HG03432 (cell line): Measurements from ENCODE around the gene CDK12.
"Not testable (repeated sequence)": the region's sequence is repeated elsewhere in the genome, so short reads cannot be mapped to it uniquely, and the experiment has no call there.

Experiments used
- ATAC-seq: cut with Tn5 transposase; IDR thresholded peaks from one replicate; pipeline ENCODE4 v1.9.1; 2021; ENCODE audit warnings: mild to moderate bottlenecking, moderate library complexity; ENCODE audit not compliant: unreplicated experiment

The CDK12 gene

DNA sequence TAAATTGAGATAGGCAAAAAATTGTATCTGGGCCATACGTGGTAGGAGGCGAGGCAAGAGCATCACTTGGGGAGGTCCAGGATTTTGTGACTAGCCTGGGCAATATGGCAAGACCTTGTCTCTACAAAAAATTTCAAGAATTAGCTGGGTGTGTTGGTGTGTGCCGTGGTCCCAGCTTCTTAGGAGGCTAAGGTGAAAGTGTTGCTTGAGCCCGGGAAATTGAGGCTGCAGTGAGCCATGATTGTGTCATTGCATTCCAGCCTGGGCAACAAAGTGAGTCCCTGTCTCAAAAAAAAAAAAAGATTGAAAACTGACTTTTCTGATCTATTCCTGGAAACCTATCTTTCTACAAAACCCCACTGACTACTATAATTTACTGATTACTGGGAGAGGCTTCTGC is 26.7 kb downstream of the CDK12 start:
- ATAC-seq, result no peak

GRCh38 chr17:39496921-39497320 is 35.6 kb downstream of the CDK12 start:
- not testable (repeated sequence) for ATAC-seq

DNA sequence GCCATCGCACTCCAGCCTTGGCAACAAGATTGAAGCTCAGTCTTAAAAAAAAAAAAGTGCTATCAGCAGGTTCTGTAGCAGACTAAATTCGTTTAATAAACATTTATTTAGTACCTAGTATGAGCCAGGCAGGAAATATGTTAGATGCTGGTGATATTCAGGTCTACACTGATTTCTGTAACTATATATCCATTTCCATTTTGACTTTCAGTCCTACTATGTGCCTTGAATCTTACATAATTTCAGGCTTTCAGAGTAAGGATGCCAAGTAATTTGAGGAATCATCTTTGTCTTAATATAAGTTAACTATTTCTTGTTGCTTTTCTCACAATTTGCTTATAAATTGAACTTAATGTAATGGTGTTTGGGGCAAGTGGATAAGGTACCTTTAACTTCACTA is 46.2 kb downstream of the CDK12 start:
- ATAC-seq, result no peak

GRCh38 chr17:39508987-39509386 is 47.7 kb downstream of the CDK12 start:
- ATAC-seq, result no peak

DNA sequence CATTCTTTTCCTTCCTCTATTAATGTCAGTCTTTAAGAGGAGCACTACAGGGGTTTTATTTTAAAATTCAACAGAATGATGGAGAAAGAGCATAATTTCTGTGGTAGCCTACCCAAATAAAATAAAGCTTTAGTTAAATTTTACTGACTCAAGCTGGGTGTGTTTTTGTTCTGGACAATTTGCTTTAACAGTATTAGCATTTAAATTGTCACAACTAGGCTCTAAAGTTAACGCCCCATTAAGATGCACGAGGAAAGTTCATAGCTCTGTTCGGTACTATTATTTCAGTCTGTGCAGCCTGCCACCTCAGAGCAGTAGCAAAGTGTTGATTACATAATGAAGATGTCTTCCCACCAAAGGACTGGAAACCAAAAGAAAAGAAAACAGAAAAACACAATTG is 52.0 kb downstream of the CDK12 start:
- ATAC-seq, result no peak

DNA sequence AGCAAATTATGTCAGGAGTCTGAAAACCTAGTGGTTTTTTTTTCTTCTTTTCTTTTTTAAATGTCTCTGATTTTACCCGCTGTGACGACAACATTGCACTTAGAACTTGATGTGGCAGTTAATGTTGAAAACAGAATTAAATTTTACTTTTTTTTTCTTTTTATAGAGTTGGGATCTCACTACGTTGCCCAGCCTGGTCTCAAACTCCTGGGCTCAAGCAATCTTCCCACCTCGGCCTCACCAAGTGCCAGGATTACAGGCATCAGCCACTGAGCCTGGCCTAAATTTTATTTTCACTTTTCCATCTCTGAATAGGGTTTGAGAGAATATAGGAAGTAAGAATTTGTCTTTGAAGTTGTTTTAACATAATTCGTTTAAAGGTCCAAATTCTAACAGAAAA is 52.6 kb downstream of the CDK12 start:
- no peak for ATAC-seq

- no peak for ATAC-seq
Measured at GRCh38 chr17:39517224-39517623, 55.9 kb downstream of the CDK12 start.

- no peak for ATAC-seq
Measured at GRCh38 chr17:39525801-39526506, 64.7 kb downstream of the CDK12 start.

GRCh38 chr17:39527220-39527813 is 66.0 kb downstream of the CDK12 start:
- ATAC-seq, result no peak

- ATAC-seq, result no peak
Measured at GRCh38 chr17:39529455-39529854, 68.2 kb downstream of the CDK12 start.

- ATAC-seq, result no peak
Measured at GRCh38 chr17:39530513-39530912, 69.2 kb downstream of the CDK12 start.

DNA sequence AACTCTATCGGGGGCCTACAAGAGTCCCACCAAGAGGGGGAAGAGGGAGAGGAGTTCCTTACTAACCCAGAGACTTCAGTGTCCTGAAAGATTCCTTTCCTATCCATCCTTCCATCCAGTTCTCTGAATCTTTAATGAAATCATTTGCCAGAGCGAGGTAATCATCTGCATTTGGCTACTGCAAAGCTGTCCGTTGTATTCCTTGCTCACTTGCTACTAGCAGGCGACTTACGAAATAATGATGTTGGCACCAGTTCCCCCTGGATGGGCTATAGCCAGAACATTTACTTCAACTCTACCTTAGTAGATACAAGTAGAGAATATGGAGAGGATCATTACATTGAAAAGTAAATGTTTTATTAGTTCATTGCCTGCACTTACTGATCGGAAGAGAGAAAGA is 70.0 kb downstream of the CDK12 start:
- no peak for ATAC-seq

- ATAC-seq, result no peak
Measured at GRCh38 chr17:39533891-39534290, 72.6 kb downstream of the CDK12 start.

DNA sequence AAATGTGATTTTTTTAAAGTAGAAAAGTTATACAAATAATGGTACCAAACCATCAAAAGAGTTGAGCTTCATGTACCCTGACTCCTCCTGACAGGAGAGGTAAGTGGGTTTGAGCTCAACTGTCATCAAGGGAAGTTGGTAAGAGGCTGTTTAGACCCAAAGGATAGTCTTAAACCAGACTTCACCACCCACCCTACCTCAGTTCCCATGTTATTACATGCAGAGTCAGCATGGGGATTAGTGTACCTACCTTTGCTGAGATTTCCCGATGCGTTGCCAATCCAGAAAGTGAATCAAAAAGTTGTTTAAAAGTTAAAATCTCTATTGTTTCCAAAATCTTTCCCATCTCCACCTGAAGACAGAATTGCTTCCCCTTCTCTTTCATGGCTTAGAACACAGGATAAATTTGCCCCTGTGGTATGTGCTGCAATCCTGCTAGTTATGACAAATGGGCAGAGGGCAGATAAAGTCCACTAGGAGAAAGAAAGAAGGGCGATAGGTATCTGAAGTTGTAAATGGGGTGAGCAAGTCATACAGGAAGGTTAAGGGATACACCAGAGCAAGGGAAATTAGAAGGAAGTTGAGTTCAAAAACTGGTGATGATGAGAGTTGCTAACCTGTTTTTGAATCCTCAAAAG is 73.6 kb downstream of the CDK12 start:
- ATAC-seq, result no peak

- no peak for ATAC-seq
Measured at GRCh38 chr17:39536468-39536867, 75.2 kb downstream of the CDK12 start.

DNA sequence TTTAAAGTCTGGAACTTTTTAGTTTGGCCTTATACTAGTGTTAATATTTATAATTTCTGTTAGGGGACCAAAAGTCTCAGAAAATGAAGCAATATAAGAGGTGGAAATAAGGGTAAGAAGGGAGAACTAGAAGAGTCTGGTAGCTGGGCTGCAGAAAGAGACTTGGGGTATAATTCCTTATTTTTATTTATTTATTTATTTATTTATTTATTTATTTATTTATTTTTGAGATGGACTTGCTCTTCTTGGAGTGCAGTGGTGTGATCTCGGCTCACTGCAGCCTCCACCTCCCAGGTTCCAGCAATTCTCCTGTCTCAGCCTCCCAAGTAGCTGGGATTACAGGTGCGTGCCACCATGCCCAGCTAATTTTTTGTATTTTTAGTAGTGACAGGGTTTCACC is 76.1 kb downstream of the CDK12 start:
- ATAC-seq, result not testable (repeated sequence)

DNA sequence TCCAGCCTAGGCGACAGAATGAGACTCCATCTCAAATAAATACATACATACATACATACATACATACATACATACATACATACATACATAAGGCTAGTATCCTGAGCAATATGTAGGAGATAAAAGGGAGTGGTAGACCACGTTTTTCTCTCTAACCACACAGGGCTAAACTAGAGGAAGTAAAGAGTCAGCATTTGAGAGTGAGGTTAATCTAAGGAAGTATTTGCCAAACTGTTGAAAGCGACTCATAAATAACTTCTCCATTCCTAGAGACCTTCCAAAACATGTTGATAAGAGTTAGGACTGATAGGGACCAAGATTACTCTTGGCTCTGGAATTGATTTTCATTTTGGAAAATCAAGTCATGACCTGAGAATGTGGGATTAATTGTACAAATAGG is 77.6 kb downstream of the CDK12 start:
- no peak for ATAC-seq

- ATAC-seq, result no peak
Measured at GRCh38 chr17:39540611-39541010, 79.3 kb downstream of the CDK12 start.

DNA sequence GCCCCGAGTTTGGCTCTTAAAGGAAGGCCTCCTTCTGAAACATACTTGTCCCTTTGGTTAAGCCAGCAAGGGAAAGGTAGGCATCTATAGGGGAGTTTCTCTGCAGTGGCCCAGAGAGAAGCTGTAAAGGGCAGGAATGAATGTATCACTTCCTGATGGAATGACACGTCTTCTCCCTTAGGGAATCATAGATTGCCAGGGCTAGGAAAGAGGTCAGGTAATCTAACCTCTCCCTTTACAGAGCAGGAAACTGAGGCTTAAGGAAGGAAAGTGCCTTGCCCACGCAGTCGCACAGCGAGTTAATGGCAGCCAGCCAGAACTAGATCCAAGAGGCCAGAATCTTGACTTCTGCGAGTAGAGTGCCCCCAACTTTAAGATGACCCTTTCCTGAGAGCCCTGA is 80.4 kb downstream of the CDK12 start:
- no peak for ATAC-seq

GRCh38 chr17:39543176-39543575 is 81.9 kb downstream of the CDK12 start:
- no peak for ATAC-seq

DNA sequence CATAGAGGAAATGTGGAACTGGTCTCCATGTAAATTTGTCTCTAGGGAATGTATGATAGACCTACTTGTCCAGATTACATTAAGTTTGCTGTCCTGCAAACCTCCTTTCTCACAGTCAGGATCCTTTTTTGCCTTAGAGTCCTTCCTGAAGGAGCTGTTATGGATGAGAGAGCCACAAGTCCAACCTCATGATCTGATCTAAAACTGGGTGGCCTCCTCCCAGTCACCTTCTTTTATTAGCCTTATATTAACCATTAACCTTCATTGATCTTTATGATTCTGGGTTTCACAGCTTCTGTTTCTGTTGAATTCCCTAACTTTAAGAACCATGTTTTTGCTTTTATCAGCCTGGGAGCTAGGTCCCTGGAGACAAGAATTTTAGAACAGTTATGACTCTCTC is 82.4 kb downstream of the CDK12 start:
- ATAC-seq, result no peak

DNA sequence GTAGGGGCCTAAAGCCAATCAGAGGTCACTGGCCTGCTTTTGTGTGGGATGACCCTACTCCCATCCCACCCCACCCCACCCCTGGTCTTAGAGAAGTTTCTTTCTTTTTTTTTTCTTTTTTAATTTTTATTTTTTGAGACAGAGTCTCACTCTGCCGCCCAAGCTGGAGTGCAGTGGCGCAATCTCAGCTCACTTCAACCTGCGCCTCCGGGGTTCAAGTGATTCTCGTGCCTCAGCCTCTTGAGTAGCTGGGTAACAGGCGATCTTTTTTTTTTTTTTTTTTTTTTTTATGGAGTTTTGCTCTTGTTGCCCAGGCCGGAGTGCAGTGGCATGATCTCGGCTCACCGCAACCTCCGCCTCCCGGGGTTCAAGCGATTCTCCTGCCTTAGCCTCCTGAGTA is 83.1 kb downstream of the CDK12 start:
- ATAC-seq, result not testable (repeated sequence)
